Mucosa of descending colon (tissue), 3 donors: ENCODE measurements around the gene MT1A. TPM values are rescaled to one million over a fixed set of nuclear protein-coding genes. Genes with fewer than 3 reads are reported as not detected.

Experiments
- ATAC-seq: fragments of 200-7000 bp; cut with Tn5 transposase; one replicate; pipeline ENCODE4 v1.9.1; 2020; ENCODE audit warnings: mild to moderate bottlenecking, moderate library complexity
- DNase-seq, 3 donors: peaks; one replicate each; pipeline ENCODE4 v3.0.0-alpha.2; 2020
- H3K36me3 ChIP-seq: fragments of 200-600 bp; one replicate; pipeline ENCODE4 v1.8.0; 2021; ENCODE audit warnings: low read depth, mild to moderate bottlenecking
- H3K4me1 ChIP-seq: fragments of 200-600 bp; one replicate; pipeline ENCODE4 v1.8.0; 2021; ENCODE audit warnings: low read depth, mild to moderate bottlenecking
- H3K4me3 ChIP-seq: fragments of 200-600 bp; one replicate; pipeline ENCODE4 v1.8.0; 2021; ENCODE audit warnings: mild to moderate bottlenecking
- H3K9me3 ChIP-seq: fragments of 200-600 bp; one replicate; pipeline ENCODE4 v1.8.0; 2021; ENCODE audit warnings: mild to moderate bottlenecking
- intact Hi-C, 2 donors: fragments of 100-400 bp; cut with DNase I in 1 of 2; cut with micrococcal nuclease in 1 of 2; formaldehyde crosslinking; loops; one replicate each; pipeline versions ENCODE4 v1.11.0 to v1.11.1; 2022; cut with DNase I, micrococcal nuclease
- total RNA-seq, 3 donors: library from RNA; stranded (reverse); fragmentation: NEBNext Ultra II Directional in 2 of 3; extraction: Animal tissue kit (Norgen Biotek cat#: 25700) in 2 of 3; gene quantifications; one replicate each; pipeline versions ENCODE4 v1.2.1 to v1.2.4, GENCODE V29; 2021 to 2023
- TF ChIP-seq, protein P1 (sequence below): fragments of 200-600 bp; IDR thresholded peaks from one replicate; pipeline ENCODE4 v1.8.0; 2022; ENCODE audit warnings: antibody characterized with exemption, mild to moderate bottlenecking
- donor health status: DM: no; HTN: no; CAD: no; lungs with moderate emphysema.
- donor health status: DM: no; HTN: no; CAD: no.
- donor health status: DM: no; HTN: yes; CAD: no.

Gene MT1A
- total RNA-seq, 3 donors from 2014 or later: 4.5 to 9.7 (median 8.9) TPM

DNA sequence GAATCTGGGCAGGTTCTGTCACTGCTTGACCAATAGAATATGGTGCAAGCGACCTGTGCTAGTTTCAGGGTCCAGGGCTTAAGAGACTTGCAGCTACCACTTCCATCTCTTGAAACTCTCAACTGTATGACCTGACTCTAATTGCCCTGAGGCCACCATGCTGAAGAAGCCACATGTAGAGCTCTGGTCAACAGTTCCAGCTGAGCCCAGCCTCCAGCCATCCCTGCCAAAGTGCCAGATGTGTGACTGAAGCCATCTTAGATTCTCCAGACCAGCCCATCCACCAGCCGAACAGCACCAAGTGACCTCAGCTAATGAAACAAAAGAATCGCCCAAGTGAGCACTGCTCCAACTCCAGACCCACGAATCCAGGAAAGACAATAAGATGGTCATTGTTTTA, 33.5 kb upstream of the MT1A start:
- intact Hi-C loops: loop anchor here in 1 of 2 donors (10.0 kb wide), 1 partner anchor 90 kb away; no protein-coding TSS in a partner anchor
- TF ChIP-seq, protein P1, sequence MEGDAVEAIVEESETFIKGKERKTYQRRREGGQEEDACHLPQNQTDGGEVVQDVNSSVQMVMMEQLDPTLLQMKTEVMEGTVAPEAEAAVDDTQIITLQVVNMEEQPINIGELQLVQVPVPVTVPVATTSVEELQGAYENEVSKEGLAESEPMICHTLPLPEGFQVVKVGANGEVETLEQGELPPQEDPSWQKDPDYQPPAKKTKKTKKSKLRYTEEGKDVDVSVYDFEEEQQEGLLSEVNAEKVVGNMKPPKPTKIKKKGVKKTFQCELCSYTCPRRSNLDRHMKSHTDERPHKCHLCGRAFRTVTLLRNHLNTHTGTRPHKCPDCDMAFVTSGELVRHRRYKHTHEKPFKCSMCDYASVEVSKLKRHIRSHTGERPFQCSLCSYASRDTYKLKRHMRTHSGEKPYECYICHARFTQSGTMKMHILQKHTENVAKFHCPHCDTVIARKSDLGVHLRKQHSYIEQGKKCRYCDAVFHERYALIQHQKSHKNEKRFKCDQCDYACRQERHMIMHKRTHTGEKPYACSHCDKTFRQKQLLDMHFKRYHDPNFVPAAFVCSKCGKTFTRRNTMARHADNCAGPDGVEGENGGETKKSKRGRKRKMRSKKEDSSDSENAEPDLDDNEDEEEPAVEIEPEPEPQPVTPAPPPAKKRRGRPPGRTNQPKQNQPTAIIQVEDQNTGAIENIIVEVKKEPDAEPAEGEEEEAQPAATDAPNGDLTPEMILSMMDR: no peak
- Histone ChIP-seq H3K36me3 (no peaks in the 10 kb centered on the region), H3K4me3 (no peak overlapping the region), H3K9me3 (no peaks in the 10 kb centered on the region), H3K4me1 (peaks cover 11% of the 10 kb centered on the region)
- ATAC-seq: no peak
- DNase-seq: no peak

DNA sequence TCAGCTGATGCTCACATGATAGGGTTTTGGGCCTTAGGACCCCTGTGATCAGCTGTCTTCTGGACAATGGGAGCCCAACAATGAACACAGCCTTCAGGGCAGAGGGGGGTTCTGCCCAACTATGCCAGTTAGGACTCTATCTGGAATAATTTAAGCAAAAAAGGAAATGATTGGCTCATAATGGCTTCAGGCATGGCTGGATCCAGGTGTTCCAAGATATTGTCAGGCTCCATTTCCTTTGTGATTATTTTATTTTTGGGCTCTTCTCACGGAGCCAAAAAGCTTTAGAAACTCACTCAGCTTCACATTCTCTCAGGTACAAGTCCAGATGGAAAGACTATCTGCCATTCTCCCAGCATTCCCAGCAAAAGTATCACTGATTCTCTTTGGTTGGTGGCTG, 33.0 kb upstream of the MT1A start:
- DNase-seq (no peak), ATAC-seq (no peak)
- no peaks in the 10 kb centered on the region for H3K36me3 ChIP-seq
- TF ChIP-seq, protein P1: no peak
- no peak overlapping the region for H3K4me3 ChIP-seq
- peaks cover 16% of the 10 kb centered on the region for H3K4me1 ChIP-seq
- H3K9me3 ChIP-seq: no peaks in the 10 kb centered on the region
- intact Hi-C loops: loop anchor here in 1 of 2 donors (10.0 kb wide), 1 partner anchor 91 kb away; no protein-coding TSS in a partner anchor

DNA sequence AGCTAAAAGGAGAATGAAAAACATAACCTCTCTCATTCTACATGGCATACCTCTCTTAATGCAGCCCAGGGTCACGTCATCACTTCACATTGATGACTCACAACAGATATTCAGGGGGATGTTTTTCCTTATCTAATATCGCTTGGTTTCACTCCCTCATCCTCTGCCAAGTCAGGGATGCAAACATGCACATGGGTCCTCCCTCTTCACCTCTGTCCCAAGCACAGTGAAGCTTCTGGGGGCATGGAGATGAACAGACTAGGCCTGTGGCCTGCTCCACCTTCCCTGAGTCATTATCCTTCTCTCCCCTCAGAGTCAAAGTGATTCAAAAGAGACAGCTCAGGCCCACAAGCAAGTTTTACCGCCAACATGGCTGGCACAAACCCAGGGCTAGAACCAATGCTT, 32.4 kb upstream of the MT1A start:
- TF ChIP-seq, protein P1: no peak
- Histone ChIP-seq H3K4me3 (no peak overlapping the region), H3K4me1 (peaks cover 20% of the 10 kb centered on the region), H3K36me3 (no peaks in the 10 kb centered on the region), H3K9me3 (no peaks in the 10 kb centered on the region)
- ATAC-seq: no peak
- intact Hi-C loops: loop anchor here in 1 of 2 donors (10.0 kb wide), 1 partner anchor 91 kb away; no protein-coding TSS in a partner anchor
- peak in 1 of 3 donors; percentile 43 for DNase-seq

DNA sequence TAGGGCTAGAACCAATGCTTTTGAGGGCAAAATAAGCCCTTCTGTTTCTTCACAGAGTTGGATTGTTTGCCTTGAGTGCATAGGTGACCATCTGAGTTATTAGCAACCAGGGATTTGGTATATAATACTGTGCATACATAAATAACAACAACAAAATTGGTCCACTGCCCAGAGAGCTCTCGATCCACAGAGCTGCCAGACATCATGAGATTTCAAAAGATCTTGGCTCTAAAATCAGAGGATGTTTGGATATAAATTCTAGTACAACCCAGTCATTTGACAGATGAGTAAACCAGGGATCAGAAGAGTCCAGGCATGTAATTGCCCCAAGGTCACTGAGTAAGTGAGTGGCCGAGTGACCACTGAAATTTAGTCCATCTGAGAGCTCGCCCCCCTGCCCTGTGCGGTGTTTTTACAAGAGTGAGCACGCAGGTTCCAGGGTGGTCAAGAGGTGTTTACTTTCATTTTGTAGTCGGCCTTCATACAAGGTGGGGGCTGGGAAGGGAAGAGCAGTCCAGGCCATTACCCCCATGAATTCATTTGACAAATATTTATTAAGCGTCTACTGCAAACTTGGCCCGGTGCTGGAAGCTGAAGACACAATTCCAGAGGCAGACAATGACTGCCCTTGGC, 31.9 kb upstream of the MT1A start:
- DNase-seq (peak in 1 of 3 donors; percentile 35), ATAC-seq (no peak)

DNA sequence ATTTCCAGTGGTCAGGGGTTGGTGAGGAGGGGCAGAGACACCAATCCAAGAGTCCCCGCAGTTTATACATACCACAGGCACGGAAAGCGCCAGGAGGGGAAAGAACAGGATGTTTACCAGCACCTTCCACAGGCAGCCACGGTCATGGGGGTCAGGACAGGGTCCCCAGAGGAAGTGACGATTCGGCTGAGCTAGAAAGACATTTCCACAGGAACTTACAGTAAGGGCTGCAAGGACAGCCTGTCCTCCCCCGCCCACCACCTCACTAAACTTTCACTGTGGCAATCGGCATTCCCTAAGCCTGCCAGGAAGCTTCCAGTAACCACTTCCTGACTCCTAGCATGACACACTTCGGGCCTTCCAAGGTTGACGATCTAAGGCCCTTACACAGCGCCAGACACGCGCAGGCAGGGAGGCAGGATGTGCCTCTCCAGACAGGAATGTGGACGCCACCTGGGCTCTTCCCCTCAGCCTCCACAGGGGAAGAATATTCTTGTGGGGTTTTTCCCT, 31.3 kb upstream of the MT1A start:
- intact Hi-C loops: loop anchor here in 1 of 2 donors (10.0 kb wide), 1 partner anchor 92 kb away; no protein-coding TSS in a partner anchor
- H3K4me3 ChIP-seq: no peak overlapping the region

More for the DNA sequence above, 31.9 kb upstream of the MT1A start:
- Histone ChIP-seq H3K9me3 (no peaks in the 10 kb centered on the region), H3K36me3 (no peaks in the 10 kb centered on the region), H3K4me1 (peaks cover 20% of the 10 kb centered on the region), H3K4me3 (no peak overlapping the region)
- intact Hi-C loops: loop anchor here in 1 of 2 donors (10.0 kb wide), 1 partner anchor 92 kb away; no protein-coding TSS in a partner anchor
- TF ChIP-seq, protein P1: no peak

More for the DNA sequence above, 31.3 kb upstream of the MT1A start:
- DNase-seq: peak; percentile 52 to 79 (median 56)
- no peak for ATAC-seq
- peaks cover 20% of the 10 kb centered on the region for H3K4me1 ChIP-seq
- TF ChIP-seq, protein P1: no peak
- no peaks in the 10 kb centered on the region for H3K9me3 ChIP-seq
- no peaks in the 10 kb centered on the region for H3K36me3 ChIP-seq
